ENCODE results near the gene AQP3. TPM values are rescaled to one million over a fixed set of nuclear protein-coding genes. Genes with fewer than 3 reads are reported as not detected.
"Not testable (repeated sequence)": the region's sequence is repeated elsewhere in the genome, so short reads cannot be mapped to it uniquely, and the experiment has no call there.

The AQP3 gene
- total RNA-seq, 1 experiment from 2014 or later: 1.0 TPM

GRCh38 chr9:33393581-33393980 is 53.8 kb downstream of the AQP3 start:
- no TSS peak for BruUV-seq (replicated peaks)
- DNase-seq (ENCODE audit: low read depth, low spot score): no peak

GRCh38 chr9:33392591-33393021 is 54.8 kb downstream of the AQP3 start:
- H3K36me3 ChIP-seq (ENCODE audit: control insufficient read depth, insufficient read depth, low read length); in situ Hi-C loops (cut with HindIII; ENCODE audit: low pct_unique_long_range_greater_than_20kb, low sequenced_read_pairs): not testable (repeated sequence)
- POLR2A ChIA-PET: interaction anchor here (0.6 kb wide), 2 partner anchors 55 to 346 kb away, joined by 3 read pairs; partner anchors contain the start of gene AQP3

More at GRCh38 chr9:33393581-33393980, 53.8 kb downstream of the AQP3 start:
- Histone ChIP-seq H3K9me3 (ENCODE audit: control insufficient read depth, insufficient read depth, low read depth, low read length) (no peaks in the 10 kb centered on the region), H3K36me3 (ENCODE audit: control insufficient read depth, insufficient read depth, low read length) (no peaks in the 10 kb centered on the region), H3K4me1 (ENCODE audit: control insufficient read depth, insufficient read depth, low read length) (peaks cover 7% of the 10 kb centered on the region), H3K27ac (ENCODE audit: low read length) (no peak overlapping the region), H3K27me3 (ENCODE audit: control insufficient read depth, insufficient read depth, low read length) (no peaks in the 10 kb centered on the region), H3K4me3 (ENCODE audit: low read depth in 2 of 2, low read length in 2 of 2) (no peak overlapping the region)
- in situ Hi-C loops (cut with HindIII; ENCODE audit: low pct_unique_long_range_greater_than_20kb, low sequenced_read_pairs): no loop called here
- no peak for TF ChIP-seq SIN3A (IDR thresholded peaks at IDR 0.05; ENCODE audit: borderline replicate concordance, insufficient read depth, low read depth, low read length)
- TF ChIP-seq, protein P1, sequence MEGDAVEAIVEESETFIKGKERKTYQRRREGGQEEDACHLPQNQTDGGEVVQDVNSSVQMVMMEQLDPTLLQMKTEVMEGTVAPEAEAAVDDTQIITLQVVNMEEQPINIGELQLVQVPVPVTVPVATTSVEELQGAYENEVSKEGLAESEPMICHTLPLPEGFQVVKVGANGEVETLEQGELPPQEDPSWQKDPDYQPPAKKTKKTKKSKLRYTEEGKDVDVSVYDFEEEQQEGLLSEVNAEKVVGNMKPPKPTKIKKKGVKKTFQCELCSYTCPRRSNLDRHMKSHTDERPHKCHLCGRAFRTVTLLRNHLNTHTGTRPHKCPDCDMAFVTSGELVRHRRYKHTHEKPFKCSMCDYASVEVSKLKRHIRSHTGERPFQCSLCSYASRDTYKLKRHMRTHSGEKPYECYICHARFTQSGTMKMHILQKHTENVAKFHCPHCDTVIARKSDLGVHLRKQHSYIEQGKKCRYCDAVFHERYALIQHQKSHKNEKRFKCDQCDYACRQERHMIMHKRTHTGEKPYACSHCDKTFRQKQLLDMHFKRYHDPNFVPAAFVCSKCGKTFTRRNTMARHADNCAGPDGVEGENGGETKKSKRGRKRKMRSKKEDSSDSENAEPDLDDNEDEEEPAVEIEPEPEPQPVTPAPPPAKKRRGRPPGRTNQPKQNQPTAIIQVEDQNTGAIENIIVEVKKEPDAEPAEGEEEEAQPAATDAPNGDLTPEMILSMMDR (IDR thresholded peaks at IDR 0.05): no peak
- no peak for ATAC-seq
- ChIA-PET CTCF (no interaction called here), POLR2A (no interaction called here)
- intact Hi-C loops (cut with micrococcal nuclease; ENCODE audit: unreplicated experiment): no loop called here

More at GRCh38 chr9:33392591-33393021, 54.8 kb downstream of the AQP3 start:
- CTCF ChIA-PET: interaction anchor here (0.7 to 1.2 kb wide), 2 partner anchors 10 to 18 kb away, joined by 3 read pairs; partner anchors contain the start of gene AQP7
- H3K9me3 ChIP-seq (ENCODE audit: control insufficient read depth, insufficient read depth, low read depth, low read length); H3K4me1 ChIP-seq (ENCODE audit: control insufficient read depth, insufficient read depth, low read length); H3K27ac ChIP-seq (ENCODE audit: low read length); intact Hi-C loops (cut with micrococcal nuclease; ENCODE audit: unreplicated experiment); H3K27me3 ChIP-seq (ENCODE audit: control insufficient read depth, insufficient read depth, low read length); ATAC-seq; H3K4me3 ChIP-seq (ENCODE audit: low read depth in 2 of 2, low read length in 2 of 2); DNase-seq (ENCODE audit: low read depth, low spot score); BruUV-seq (replicated peaks): not testable (repeated sequence)

Small RNAs within 50 kb of the gene (microRNA-seq; reads per million reads assigned to microRNA genes)
- gene MIR6851 (ENCODE audit: unreplicated experiment): 1.9 reads per million

Other genes starting within 250 kb of the AQP3 start
- gene SPINK4, start 207.4 kb downstream of the AQP3 start, total RNA-seq (2021; ENCODE audit: unreplicated experiment): not detected
- 95.8 TPM for gene BAG1, start 182.9 kb downstream of the AQP3 start, total RNA-seq (2021; ENCODE audit: unreplicated experiment)
- gene CHMP5, start 182.5 kb downstream of the AQP3 start, total RNA-seq (2021; ENCODE audit: unreplicated experiment): 74.5 TPM
- 38.1 TPM for gene NFX1, start 157.1 kb downstream of the AQP3 start, total RNA-seq (2021; ENCODE audit: unreplicated experiment)
- 0.26 TPM for gene AQP7, start 45.0 kb downstream of the AQP3 start, total RNA-seq (2021; ENCODE audit: unreplicated experiment)
- 75.1 TPM for gene NOL6, start 26.3 kb upstream of the AQP3 start, total RNA-seq (2021; ENCODE audit: unreplicated experiment)
- 7.3 TPM for gene ANKRD18B, start 76.7 kb upstream of the AQP3 start, total RNA-seq (2021; ENCODE audit: unreplicated experiment)